Osteoblast (primary cell): ENCODE results near the gene FMN1. TPM values are rescaled to one million over a fixed set of nuclear protein-coding genes. Genes with fewer than 3 reads are reported as not detected.

Source experiments
- DNase-seq: peaks from one replicate; pipeline ENCODE4 v3.0.0; 2011; ENCODE audit warnings: low spot score, mixed read lengths; ENCODE audit not compliant: insufficient read length; ENCODE audit errors: missing footprints
- H2AFZ ChIP-seq: 2 replicates; pipeline ENCODE4 v1.6.0; 2011; ENCODE audit warnings: mild to moderate bottlenecking, low read length
- H3K27ac ChIP-seq: 2 replicates; pipeline ENCODE4 v1.5.1; 2011; ENCODE audit warnings: mild to moderate bottlenecking, low read depth, low read length, moderate library complexity
- H3K27me3 ChIP-seq: 2 replicates; pipeline ENCODE4 v1.6.0; 2012; ENCODE audit warnings: mild to moderate bottlenecking, control low read depth, inconsistent platforms, low read length, moderate library complexity; ENCODE audit not compliant: insufficient read depth
- H3K36me3 ChIP-seq: 2 replicates; pipeline ENCODE4 v1.5.1; 2011; ENCODE audit warnings: mild to moderate bottlenecking, low read length, control low read depth, moderate library complexity; ENCODE audit not compliant: insufficient read depth
- H3K4me1 ChIP-seq: 2 replicates; pipeline ENCODE4 v1.5.1; 2011; ENCODE audit warnings: mild to moderate bottlenecking, low read length, control low read depth, moderate library complexity; ENCODE audit not compliant: insufficient read depth
- H3K4me2 ChIP-seq: 2 replicates; pipeline ENCODE4 v1.6.0; 2011; ENCODE audit warnings: mild to moderate bottlenecking, low read length; ENCODE audit not compliant: insufficient read depth
- H3K4me3 ChIP-seq: fragments of 200-600 bp; sonication (generic); 3 replicates; pipeline ENCODE4 v1.5.1; 2012; ENCODE audit warnings: mild to moderate bottlenecking, low read length, inconsistent platforms; ENCODE audit not compliant: insufficient read depth
- H3K79me2 ChIP-seq: 2 replicates; pipeline ENCODE4 v1.6.0; 2012; ENCODE audit warnings: mild to moderate bottlenecking, low read length, control low read depth, inconsistent platforms; ENCODE audit not compliant: insufficient read depth
- H3K9me3 ChIP-seq: 2 replicates; pipeline ENCODE4 v1.5.1; 2011; ENCODE audit warnings: low read depth, low read length, control low read depth
- H4K20me1 ChIP-seq: 2 replicates; pipeline ENCODE4 v1.6.0; 2012; ENCODE audit warnings: mild to moderate bottlenecking, low read length, control low read depth; ENCODE audit not compliant: insufficient read depth
- total RNA-seq: library from RNA; depleted of rRNA; stranded (reverse); fragments of >200 nt; gene quantifications from 2 replicates; pipeline ENCODE4 v1.2.3, GENCODE V29; 2012
- TF ChIP-seq, protein P1 (sequence below): IDR thresholded peaks from 2 replicates; pipeline ENCODE4 v1.5.1; 2011; ENCODE audit warnings: mild to moderate bottlenecking, low read depth, low read length, moderate library complexity; ENCODE audit errors: extremely low read depth

Gene FMN1
- total RNA-seq, 1 donor = 9.0 TPM

DNA sequence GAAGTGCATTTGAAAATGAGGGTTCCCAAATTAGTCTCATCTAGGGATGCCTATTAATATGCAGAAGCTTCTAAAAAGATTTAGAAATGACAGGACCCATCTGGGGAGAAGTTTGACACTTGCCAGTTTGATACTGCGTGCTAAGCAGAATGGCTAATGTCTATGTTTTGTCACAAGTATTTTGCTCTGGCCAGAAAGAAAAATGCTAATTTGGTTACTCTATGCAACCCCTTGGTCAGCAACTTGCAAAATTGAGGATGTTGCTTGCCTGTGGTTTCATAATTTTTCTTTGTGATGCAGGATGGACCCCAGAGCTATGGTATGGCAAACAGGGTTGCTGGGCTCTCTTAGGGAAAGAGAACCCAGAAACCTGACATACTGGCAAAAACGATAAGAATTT, 148.2 kb downstream of the FMN1 start:
- Histone ChIP-seq H3K79me2 (peaks cover 24% of the 10 kb centered on the region), H3K9me3 (no peaks in the 10 kb centered on the region)

DNA sequence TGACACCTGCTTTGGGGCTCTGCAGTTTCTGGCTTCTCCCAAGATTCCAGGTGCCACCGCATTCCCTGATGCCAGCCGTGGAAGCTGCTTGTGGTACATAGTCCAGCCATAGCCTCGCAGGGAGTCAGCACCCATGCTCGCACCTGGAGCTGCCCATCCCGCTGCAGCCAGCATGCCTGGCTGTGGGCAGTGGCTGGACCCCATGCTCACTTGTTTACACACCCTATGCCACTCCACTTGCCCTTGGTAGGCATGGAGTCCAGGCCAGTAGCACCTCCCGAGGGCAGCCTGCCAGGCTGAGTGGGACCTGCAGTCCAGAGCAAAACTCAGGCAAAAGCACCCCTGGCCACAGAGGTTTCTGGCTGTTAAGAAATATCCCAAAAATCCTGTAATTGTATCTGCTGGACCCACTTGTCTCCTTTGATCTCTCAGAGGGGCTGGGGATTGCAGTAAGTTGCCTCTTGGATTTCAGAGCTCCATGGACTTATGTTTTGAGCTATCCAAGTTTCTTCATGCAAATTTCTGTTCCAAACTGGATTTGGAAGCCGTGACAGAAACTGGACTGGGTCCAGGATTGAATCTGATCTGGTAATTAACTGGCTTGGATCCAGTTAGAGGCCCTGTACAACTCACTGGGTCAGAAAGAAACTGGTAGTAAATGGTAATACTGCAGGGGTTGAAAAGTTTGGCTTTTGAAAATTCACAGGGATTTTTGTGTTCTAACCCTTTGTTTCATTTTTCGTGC, 149.3 kb downstream of the FMN1 start:
- H3K36me3 ChIP-seq = no peaks in the 10 kb centered on the region
- no peak overlapping the region for H3K4me2 ChIP-seq
- no peak overlapping the region for H2AFZ ChIP-seq
- H3K27ac ChIP-seq = no peak overlapping the region
- peaks cover 22% of the 10 kb centered on the region for H3K79me2 ChIP-seq
- H3K27me3 ChIP-seq = no peaks in the 10 kb centered on the region
- TF ChIP-seq, protein P1, sequence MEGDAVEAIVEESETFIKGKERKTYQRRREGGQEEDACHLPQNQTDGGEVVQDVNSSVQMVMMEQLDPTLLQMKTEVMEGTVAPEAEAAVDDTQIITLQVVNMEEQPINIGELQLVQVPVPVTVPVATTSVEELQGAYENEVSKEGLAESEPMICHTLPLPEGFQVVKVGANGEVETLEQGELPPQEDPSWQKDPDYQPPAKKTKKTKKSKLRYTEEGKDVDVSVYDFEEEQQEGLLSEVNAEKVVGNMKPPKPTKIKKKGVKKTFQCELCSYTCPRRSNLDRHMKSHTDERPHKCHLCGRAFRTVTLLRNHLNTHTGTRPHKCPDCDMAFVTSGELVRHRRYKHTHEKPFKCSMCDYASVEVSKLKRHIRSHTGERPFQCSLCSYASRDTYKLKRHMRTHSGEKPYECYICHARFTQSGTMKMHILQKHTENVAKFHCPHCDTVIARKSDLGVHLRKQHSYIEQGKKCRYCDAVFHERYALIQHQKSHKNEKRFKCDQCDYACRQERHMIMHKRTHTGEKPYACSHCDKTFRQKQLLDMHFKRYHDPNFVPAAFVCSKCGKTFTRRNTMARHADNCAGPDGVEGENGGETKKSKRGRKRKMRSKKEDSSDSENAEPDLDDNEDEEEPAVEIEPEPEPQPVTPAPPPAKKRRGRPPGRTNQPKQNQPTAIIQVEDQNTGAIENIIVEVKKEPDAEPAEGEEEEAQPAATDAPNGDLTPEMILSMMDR = no peak
- DNase-seq = no peak
- no peaks in the 10 kb centered on the region for H3K9me3 ChIP-seq
- H3K4me3 ChIP-seq = no peak overlapping the region
- no peaks in the 10 kb centered on the region for H4K20me1 ChIP-seq
- H3K4me1 ChIP-seq = no peaks in the 10 kb centered on the region

More for the DNA sequence above, 148.2 kb downstream of the FMN1 start:
- no peak for DNase-seq
- H3K27ac ChIP-seq = no peak overlapping the region
- H3K4me1 ChIP-seq = no peaks in the 10 kb centered on the region
- no peak overlapping the region for H2AFZ ChIP-seq
- no peak overlapping the region for H3K4me3 ChIP-seq
- no peaks in the 10 kb centered on the region for H3K27me3 ChIP-seq
- no peaks in the 10 kb centered on the region for H4K20me1 ChIP-seq
- H3K36me3 ChIP-seq = no peaks in the 10 kb centered on the region
- no peak overlapping the region for H3K4me2 ChIP-seq
- TF ChIP-seq, protein P1 = no peak

GRCh38 chr15:33044598-33044997, 149.9 kb downstream of the FMN1 start:
- DNase-seq = no peak
- Histone ChIP-seq H3K4me2 (no peak overlapping the region), H3K4me1 (no peaks in the 10 kb centered on the region), H2AFZ (no peak overlapping the region), H3K79me2 (peaks cover 27% of the 10 kb centered on the region), H4K20me1 (no peaks in the 10 kb centered on the region), H3K4me3 (no peak overlapping the region), H3K9me3 (no peaks in the 10 kb centered on the region), H3K36me3 (no peaks in the 10 kb centered on the region), H3K27ac (no peak overlapping the region), H3K27me3 (no peaks in the 10 kb centered on the region)
- TF ChIP-seq, protein P1 = no peak

DNA sequence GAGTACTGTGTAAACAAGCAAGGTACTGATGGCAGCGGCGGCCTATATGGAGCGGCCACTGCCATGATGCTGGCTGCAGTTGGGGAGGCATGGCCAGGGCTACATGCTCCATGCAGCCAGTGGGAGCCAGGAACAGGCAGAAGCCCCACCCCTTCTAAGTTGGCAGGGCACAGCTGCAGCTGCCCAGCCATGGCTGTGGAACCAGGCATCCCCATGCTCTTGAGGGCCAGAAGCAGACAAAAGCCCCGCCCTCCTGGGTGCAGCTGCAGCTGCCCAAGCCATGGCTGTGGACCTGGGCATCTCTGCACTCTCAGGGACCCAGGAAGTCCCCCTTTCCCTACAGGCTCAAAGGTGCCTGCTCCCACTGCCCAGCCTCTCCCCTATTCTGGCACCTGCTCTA, 150.9 kb downstream of the FMN1 start:
- H3K36me3 ChIP-seq = no peaks in the 10 kb centered on the region
- H2AFZ ChIP-seq = no peak overlapping the region
- no peak for DNase-seq
- H3K27me3 ChIP-seq = no peaks in the 10 kb centered on the region
- no peaks in the 10 kb centered on the region for H3K9me3 ChIP-seq
- H3K27ac ChIP-seq = no peak overlapping the region
- H4K20me1 ChIP-seq = no peaks in the 10 kb centered on the region
- no peak overlapping the region for H3K4me3 ChIP-seq
- no peaks in the 10 kb centered on the region for H3K4me1 ChIP-seq
- no peak overlapping the region for H3K4me2 ChIP-seq
- TF ChIP-seq, protein P1 = no peak
- peaks cover 27% of the 10 kb centered on the region for H3K79me2 ChIP-seq
